Ishikawa (cell line): ENCODE measurements around the gene ARL14.

Experiments used
- CEBPB ChIP-seq: IDR thresholded peaks from 2 replicates; pipeline ENCODE4 v1.6.1; 2012
- EP300 ChIP-seq: IDR thresholded peaks from 2 replicates; pipeline ENCODE4 v1.6.1; 2012; ENCODE audit warnings: borderline replicate concordance
- TF ChIP-seq, protein P1 (sequence below): IDR thresholded peaks from 2 replicates; pipeline ENCODE4 v1.6.1; 2012; ENCODE audit warnings: low read depth, mild to moderate bottlenecking

DNA sequence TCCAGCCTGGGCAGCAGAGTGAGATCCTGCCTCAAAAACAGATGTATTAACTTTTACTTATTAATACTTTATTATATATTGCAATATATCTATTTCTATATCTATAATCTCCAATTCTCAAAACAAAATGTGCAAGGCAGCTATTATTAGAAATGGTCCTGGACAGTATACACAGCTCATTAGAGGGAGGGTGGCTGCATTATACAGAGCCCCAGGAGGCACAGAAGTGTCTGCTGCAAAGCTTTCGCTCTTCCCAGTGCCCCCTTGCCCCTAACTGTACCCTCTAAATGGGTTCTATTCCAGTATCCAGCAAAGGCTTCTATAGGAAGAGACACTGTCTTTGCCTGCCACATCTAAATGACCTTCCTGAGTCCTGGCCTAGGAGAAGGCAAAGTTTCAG lies 24.5 kb downstream of the ARL14 start:
- TF ChIP-seq EP300 (no peak), CEBPB (no peak)
- TF ChIP-seq, protein P1, sequence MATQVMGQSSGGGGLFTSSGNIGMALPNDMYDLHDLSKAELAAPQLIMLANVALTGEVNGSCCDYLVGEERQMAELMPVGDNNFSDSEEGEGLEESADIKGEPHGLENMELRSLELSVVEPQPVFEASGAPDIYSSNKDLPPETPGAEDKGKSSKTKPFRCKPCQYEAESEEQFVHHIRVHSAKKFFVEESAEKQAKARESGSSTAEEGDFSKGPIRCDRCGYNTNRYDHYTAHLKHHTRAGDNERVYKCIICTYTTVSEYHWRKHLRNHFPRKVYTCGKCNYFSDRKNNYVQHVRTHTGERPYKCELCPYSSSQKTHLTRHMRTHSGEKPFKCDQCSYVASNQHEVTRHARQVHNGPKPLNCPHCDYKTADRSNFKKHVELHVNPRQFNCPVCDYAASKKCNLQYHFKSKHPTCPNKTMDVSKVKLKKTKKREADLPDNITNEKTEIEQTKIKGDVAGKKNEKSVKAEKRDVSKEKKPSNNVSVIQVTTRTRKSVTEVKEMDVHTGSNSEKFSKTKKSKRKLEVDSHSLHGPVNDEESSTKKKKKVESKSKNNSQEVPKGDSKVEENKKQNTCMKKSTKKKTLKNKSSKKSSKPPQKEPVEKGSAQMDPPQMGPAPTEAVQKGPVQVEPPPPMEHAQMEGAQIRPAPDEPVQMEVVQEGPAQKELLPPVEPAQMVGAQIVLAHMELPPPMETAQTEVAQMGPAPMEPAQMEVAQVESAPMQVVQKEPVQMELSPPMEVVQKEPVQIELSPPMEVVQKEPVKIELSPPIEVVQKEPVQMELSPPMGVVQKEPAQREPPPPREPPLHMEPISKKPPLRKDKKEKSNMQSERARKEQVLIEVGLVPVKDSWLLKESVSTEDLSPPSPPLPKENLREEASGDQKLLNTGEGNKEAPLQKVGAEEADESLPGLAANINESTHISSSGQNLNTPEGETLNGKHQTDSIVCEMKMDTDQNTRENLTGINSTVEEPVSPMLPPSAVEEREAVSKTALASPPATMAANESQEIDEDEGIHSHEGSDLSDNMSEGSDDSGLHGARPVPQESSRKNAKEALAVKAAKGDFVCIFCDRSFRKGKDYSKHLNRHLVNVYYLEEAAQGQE, result no peak
